Lower lobe of right lung (tissue), 2 donors: ENCODE measurements around the gene DMAC2. TPM values are rescaled to one million over a fixed set of nuclear protein-coding genes. Genes with fewer than 3 reads are reported as not detected.
"Not testable (repeated sequence)": the region's sequence is repeated elsewhere in the genome, so short reads cannot be mapped to it uniquely, and the experiment has no call there.

ENCODE experiments used
- ATAC-seq, 2 donors: fragments of 200-7000 bp; cut with Tn5 transposase; one replicate each; pipeline ENCODE4 v1.9.1; 2020 to 2022; ENCODE audit warnings: mild to moderate bottlenecking in 2 of 2, moderate library complexity in 2 of 2
- DNase-seq: peaks from one replicate; pipeline ENCODE4 v3.0.0-alpha.2; 2020
- H3K27ac ChIP-seq: fragments of 200-600 bp; one replicate; pipeline ENCODE4 v1.8.0; 2022
- H3K27me3 ChIP-seq: fragments of 200-600 bp; one replicate; pipeline ENCODE4 v1.8.0; 2022; ENCODE audit warnings: low read depth
- H3K36me3 ChIP-seq: fragments of 200-600 bp; one replicate; pipeline ENCODE4 v1.8.0; 2022; ENCODE audit warnings: mild to moderate bottlenecking
- H3K4me1 ChIP-seq: fragments of 200-600 bp; one replicate; pipeline ENCODE4 v1.8.0; 2022
- H3K4me3 ChIP-seq: fragments of 200-600 bp; one replicate; pipeline ENCODE4 v1.8.0; 2022; ENCODE audit warnings: mild to moderate bottlenecking
- H3K9me3 ChIP-seq: fragments of 200-600 bp; one replicate; pipeline ENCODE4 v1.8.0; 2022
- CTCF ChIP-seq: fragments of 200-600 bp; IDR thresholded peaks from one replicate; pipeline ENCODE4 v1.8.0; 2022; ENCODE audit warnings: antibody characterized with exemption, mild to moderate bottlenecking
- intact Hi-C: fragments of 100-400 bp; cut with DNase I; formaldehyde crosslinking; loops from one replicate; pipeline ENCODE4 v1.11.0; 2022
- total RNA-seq: library from RNA; stranded (reverse); fragmentation: NEBNext Ultra II Directional; extraction: Animal tissue kit (Norgen Biotek cat#: 25700); gene quantifications from one replicate; pipeline ENCODE4 v1.2.1, GENCODE V29; 2021
- donor health status: DM: no; HTN: yes; CAD: no; lungs with severe emphysema.

Gene DMAC2
- total RNA-seq, 1 donor from 2014 or later, result 57.7 TPM

GRCh38 chr19:41392775-41393174 is 46.9 kb downstream of the DMAC2 start:
- intact Hi-C loops, result no loop called here
- no peaks in the 10 kb centered on the region for H3K9me3 ChIP-seq
- H3K27ac ChIP-seq, result no peak overlapping the region
- H3K27me3 ChIP-seq, result no peaks in the 10 kb centered on the region
- ATAC-seq, result no peak
- TF ChIP-seq CTCF, result no peak
- H3K4me1 ChIP-seq, result peaks cover 15% of the 10 kb centered on the region
- no peak overlapping the region for H3K4me3 ChIP-seq
- DNase-seq, result no peak
- H3K36me3 ChIP-seq, result peaks cover 40% of the 10 kb centered on the region

GRCh38 chr19:41391618-41392017 is 48.1 kb downstream of the DMAC2 start:
- intact Hi-C loops, result no loop called here
- Histone ChIP-seq H3K4me3 (no peak overlapping the region), H3K27ac (no peak overlapping the region), H3K27me3 (no peaks in the 10 kb centered on the region), H3K4me1 (peaks cover 10% of the 10 kb centered on the region), H3K36me3 (peaks cover 49% of the 10 kb centered on the region), H3K9me3 (no peaks in the 10 kb centered on the region)
- DNase-seq (no peak), ATAC-seq (no peak)
- no peak for TF ChIP-seq CTCF

- Histone ChIP-seq H3K36me3 (peaks cover 75% of the 10 kb centered on the region), H3K4me1 (no peaks in the 10 kb centered on the region), H3K9me3 (no peaks in the 10 kb centered on the region), H3K27ac (no peak overlapping the region), H3K4me3 (no peak overlapping the region), H3K27me3 (no peaks in the 10 kb centered on the region)
- no peak for TF ChIP-seq CTCF
- ATAC-seq, result peak in 1 of 2 donors; percentile 19
- intact Hi-C loops, result no loop called here
- no peak for DNase-seq
Measured at GRCh38 chr19:41386442-41386841, 53.3 kb downstream of the DMAC2 start.

GRCh38 chr19:41384351-41384750 is 55.4 kb downstream of the DMAC2 start:
- no peak for DNase-seq
- H3K27ac ChIP-seq, result no peak overlapping the region
- intact Hi-C loops, result no loop called here

GRCh38 chr19:41381536-41381935 is 58.2 kb downstream of the DMAC2 start:
- H3K27me3 ChIP-seq, H3K27ac ChIP-seq, H3K4me3 ChIP-seq, intact Hi-C loops, DNase-seq, H3K4me1 ChIP-seq, H3K9me3 ChIP-seq, ATAC-seq: not testable (repeated sequence)
- H3K36me3 ChIP-seq, result peaks cover 31% of the 10 kb centered on the region

More at GRCh38 chr19:41384351-41384750, 55.4 kb downstream of the DMAC2 start:
- Histone ChIP-seq H3K36me3 (peaks cover 54% of the 10 kb centered on the region), H3K9me3 (no peaks in the 10 kb centered on the region), H3K4me3 (no peak overlapping the region), H3K4me1 (no peaks in the 10 kb centered on the region), H3K27me3 (no peaks in the 10 kb centered on the region)
- no peak for ATAC-seq
- TF ChIP-seq CTCF, result no peak

Other genes with a start within 250 kb of the DMAC2 start
- gene CYP2S1, start 246.7 kb downstream of the DMAC2 start, total RNA-seq, result 11.0 TPM
- gene AXL, start 220.7 kb downstream of the DMAC2 start, total RNA-seq, result 92.7 TPM
- 191 TPM for gene HNRNPUL1, start 175.5 kb downstream of the DMAC2 start, total RNA-seq
- gene CCDC97, start 129.7 kb downstream of the DMAC2 start, total RNA-seq, result 30.3 TPM
- 114 TPM for gene TGFB1, start 86.0 kb downstream of the DMAC2 start, total RNA-seq
- 8.2 TPM for gene B9D2, start 75.8 kb downstream of the DMAC2 start, total RNA-seq
- gene TMEM91, start 63.4 kb downstream of the DMAC2 start, total RNA-seq, result 29.8 TPM
- 13.2 TPM for gene EXOSC5, start 42.6 kb downstream of the DMAC2 start, total RNA-seq
- gene BCKDHA, start 42.1 kb downstream of the DMAC2 start, total RNA-seq, result 13.4 TPM
- gene B3GNT8, start 12.5 kb downstream of the DMAC2 start, total RNA-seq, result 22.5 TPM
- not detected for gene ERICH4, start 3.2 kb upstream of the DMAC2 start, total RNA-seq
- gene CEACAM21, start 136.3 kb upstream of the DMAC2 start, total RNA-seq, result 28.8 TPM
- 5.6 TPM for gene CEACAM4, start 187.2 kb upstream of the DMAC2 start, total RNA-seq
- not detected for gene CEACAM7, start 248.4 kb upstream of the DMAC2 start, total RNA-seq